HEK293T (cell line): ENCODE results near the gene INSYN2A.

Source experiments
- CTCF ChIA-PET: fragments of 350-600 bp; formaldehyde crosslinking; extraction: SDS; loops from one replicate; lab custom pipeline; 2021; ENCODE audit warnings: antibody characterized with exemption, inconsistent platforms; lab: Yijun Ruan, JAX
- POLR2A ChIA-PET: fragments of 350-600 bp; formaldehyde crosslinking; extraction: SDS; loops from one replicate; lab custom pipeline; 2020; ENCODE audit warnings: antibody characterized with exemption, inconsistent platforms; lab: Yijun Ruan, JAX
- DNase-seq: peaks from one replicate; pipeline ENCODE4 v3.0.0; 2012; ENCODE audit warnings: mixed read lengths; ENCODE audit errors: extremely low spot score
- ARNT ChIP-seq: fragments of 450-650 bp; IDR thresholded peaks from 2 replicates; pipeline ENCODE4 v1.6.1; 2017; ENCODE audit warnings: mild to moderate bottlenecking
- BHLHE40 ChIP-seq: fragments of 450-650 bp; IDR thresholded peaks from 2 replicates; pipeline ENCODE4 v1.6.1; 2016; ENCODE audit warnings: mild to moderate bottlenecking, moderate library complexity, borderline replicate concordance
- CTBP1 ChIP-seq: fragments of 450-650 bp; IDR thresholded peaks from 2 replicates; pipeline ENCODE4 v1.6.1; 2016; ENCODE audit warnings: borderline replicate concordance
- ELF4 ChIP-seq: fragments of 450-650 bp; IDR thresholded peaks from 2 replicates; pipeline ENCODE4 v1.6.1; 2017; ENCODE audit warnings: antibody characterized with exemption
- FOXA1 ChIP-seq: fragments of 450-650 bp; IDR thresholded peaks from 2 replicates; pipeline ENCODE4 v1.6.1; 2016; ENCODE audit warnings: mild to moderate bottlenecking
- FOXK2 ChIP-seq: fragments of 450-650 bp; IDR thresholded peaks from 2 replicates; pipeline ENCODE4 v1.6.1; 2016; ENCODE audit warnings: mild to moderate bottlenecking
- FOXM1 ChIP-seq: fragments of 450-650 bp; IDR thresholded peaks from 2 replicates; pipeline ENCODE4 v1.6.1; 2017; ENCODE audit warnings: mild to moderate bottlenecking, borderline replicate concordance
- HDGF ChIP-seq: fragments of 450-650 bp; IDR thresholded peaks from 2 replicates; pipeline ENCODE4 v1.6.1; 2017; ENCODE audit warnings: antibody characterized with exemption, borderline replicate concordance
- L3MBTL2 ChIP-seq: fragments of 450-650 bp; conservative IDR thresholded peaks from 2 replicates; pipeline ENCODE4 v1.6.1; 2016; ENCODE audit warnings: mild to moderate bottlenecking
- LEF1 ChIP-seq: fragments of 450-650 bp; IDR thresholded peaks from 2 replicates; pipeline ENCODE4 v1.6.1; 2017; ENCODE audit warnings: mild to moderate bottlenecking, borderline replicate concordance
- NFRKB ChIP-seq: fragments of 450-650 bp; IDR thresholded peaks from 2 replicates; pipeline ENCODE4 v1.6.1; 2016; ENCODE audit warnings: mild to moderate bottlenecking, moderate library complexity
- PKNOX1 ChIP-seq: fragments of 450-650 bp; IDR thresholded peaks from 2 replicates; pipeline ENCODE4 v1.6.1; 2016
- SP1 ChIP-seq: fragments of 450-650 bp; IDR thresholded peaks from 2 replicates; pipeline ENCODE4 v1.6.1; 2017
- SUZ12 ChIP-seq: fragments of 450-650 bp; IDR thresholded peaks from 2 replicates; pipeline ENCODE4 v1.6.1; 2016; ENCODE audit warnings: mild to moderate bottlenecking
- TARDBP ChIP-seq: fragments of 450-650 bp; IDR thresholded peaks from 2 replicates; pipeline ENCODE4 v1.6.1; 2016
- ZNF384 ChIP-seq: fragments of 450-650 bp; IDR thresholded peaks from 2 replicates; pipeline ENCODE4 v1.6.1; 2016

The INSYN2A gene

GRCh38 chr10:127153181-127153580, 43.2 kb downstream of the INSYN2A start:
- ChIA-PET CTCF (no interaction called here), POLR2A (no interaction called here)
- no peak for TF ChIP-seq L3MBTL2
- no peak for TF ChIP-seq SP1
- TF ChIP-seq LEF1, result no peak
- no peak for TF ChIP-seq CTBP1
- no peak for TF ChIP-seq HDGF
- no peak for TF ChIP-seq ARNT
- no peak for TF ChIP-seq ZNF384
- no peak for TF ChIP-seq TARDBP
- TF ChIP-seq FOXM1, result no peak
- no peak for TF ChIP-seq PKNOX1
- no peak for TF ChIP-seq BHLHE40
- DNase-seq, result no peak

GRCh38 chr10:127151981-127152699, 44.3 kb downstream of the INSYN2A start:
- no peak for DNase-seq
- ChIA-PET POLR2A (no interaction called here), CTCF (no interaction called here)
- TF ChIP-seq SP1 (no peak), TARDBP (no peak), FOXK2 (no peak), LEF1 (no peak), ARNT (no peak)

- TF ChIP-seq CTBP1 (no peak), ELF4 (no peak), FOXK2 (no peak), HDGF (no peak)
- ChIA-PET CTCF (no interaction called here), POLR2A (no interaction called here)
- DNase-seq, result no peak
Observed at GRCh38 chr10:127151541-127151940, 44.9 kb downstream of the INSYN2A start.

- POLR2A ChIA-PET, result no interaction called here
- CTCF ChIA-PET, result no interaction called here
- TF ChIP-seq CTBP1 (no peak), ELF4 (no peak), SP1 (no peak), LEF1 (no peak), L3MBTL2 (no peak), FOXA1 (no peak), SUZ12 (no peak), ZNF384 (no peak), NFRKB (no peak), TARDBP (no peak), BHLHE40 (no peak), FOXM1 (no peak), HDGF (no peak), FOXK2 (no peak), ARNT (no peak), PKNOX1 (no peak)
- no peak for DNase-seq
Observed at GRCh38 chr10:127150136-127150535, 46.3 kb downstream of the INSYN2A start.

GRCh38 chr10:127149501-127150081, 46.8 kb downstream of the INSYN2A start:
- TF ChIP-seq SP1 (no peak), ARNT (no peak), PKNOX1 (no peak), L3MBTL2 (no peak), HDGF (no peak), BHLHE40 (no peak), CTBP1 (no peak), SUZ12 (no peak), FOXA1 (no peak)
- ChIA-PET CTCF (no interaction called here), POLR2A (no interaction called here)
- DNase-seq, result no peak

GRCh38 chr10:127148933-127149220, 47.5 kb downstream of the INSYN2A start:
- no peak for DNase-seq
- CTCF ChIA-PET, result no interaction called here
- no peak for TF ChIP-seq NFRKB
- no peak for TF ChIP-seq BHLHE40
- TF ChIP-seq FOXA1, result no peak
- no peak for TF ChIP-seq SUZ12
- TF ChIP-seq PKNOX1, result no peak
- no peak for TF ChIP-seq SP1
- no peak for TF ChIP-seq HDGF
- TF ChIP-seq LEF1, result no peak
- no peak for TF ChIP-seq TARDBP
- TF ChIP-seq ZNF384, result no peak
- TF ChIP-seq L3MBTL2, result no peak
- no peak for TF ChIP-seq ELF4
- no peak for TF ChIP-seq CTBP1
- no peak for TF ChIP-seq FOXM1
- TF ChIP-seq ARNT, result no peak
- no peak for TF ChIP-seq FOXK2
- POLR2A ChIA-PET, result no interaction called here
